ENCODE data around the gene CLCA2.

CLCA2 gene

DNA sequence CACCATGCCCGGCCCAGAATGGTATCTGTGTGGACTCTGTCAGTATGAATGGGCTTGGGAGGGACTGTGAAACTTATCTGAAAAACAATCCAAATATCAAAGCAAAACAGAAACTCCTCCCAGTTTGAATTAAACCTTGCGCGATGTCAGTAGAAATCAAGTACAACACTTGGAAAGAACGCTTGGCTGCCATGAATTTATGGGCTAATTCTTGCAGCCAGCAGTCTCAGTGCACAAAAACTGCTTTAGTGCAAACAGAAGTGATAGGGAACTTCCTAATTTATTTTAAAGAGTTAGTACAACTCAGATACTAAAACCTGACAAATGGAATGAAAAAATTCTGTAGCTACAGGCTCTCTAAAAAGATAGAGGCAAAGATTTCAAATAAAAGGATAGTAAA is 53.3 kb downstream of the CLCA2 start:
- no peak for DNase-seq (ENCODE audit: low read depth in 3 of 3)

DNA sequence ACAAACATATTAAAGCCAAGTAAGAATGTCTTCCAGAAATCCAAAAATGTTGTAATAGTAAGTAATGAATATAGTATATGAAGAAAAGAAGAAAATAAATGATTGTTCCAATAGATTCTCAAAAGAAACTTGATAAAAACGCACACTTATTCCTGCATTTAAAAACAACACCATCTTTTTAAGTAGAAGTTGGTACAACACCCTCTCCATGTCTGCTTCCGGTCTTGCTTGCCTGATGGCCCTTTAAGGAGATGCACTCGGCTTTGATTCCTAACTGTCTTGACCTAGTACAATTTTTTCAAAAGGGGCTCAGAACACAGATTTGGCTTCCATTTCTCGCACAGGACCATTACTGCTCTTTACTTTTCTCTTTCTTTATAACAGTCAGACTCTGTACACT is 53.7 kb downstream of the CLCA2 start:
- DNase-seq (ENCODE audit: low read depth in 3 of 3) = no peak

DNA sequence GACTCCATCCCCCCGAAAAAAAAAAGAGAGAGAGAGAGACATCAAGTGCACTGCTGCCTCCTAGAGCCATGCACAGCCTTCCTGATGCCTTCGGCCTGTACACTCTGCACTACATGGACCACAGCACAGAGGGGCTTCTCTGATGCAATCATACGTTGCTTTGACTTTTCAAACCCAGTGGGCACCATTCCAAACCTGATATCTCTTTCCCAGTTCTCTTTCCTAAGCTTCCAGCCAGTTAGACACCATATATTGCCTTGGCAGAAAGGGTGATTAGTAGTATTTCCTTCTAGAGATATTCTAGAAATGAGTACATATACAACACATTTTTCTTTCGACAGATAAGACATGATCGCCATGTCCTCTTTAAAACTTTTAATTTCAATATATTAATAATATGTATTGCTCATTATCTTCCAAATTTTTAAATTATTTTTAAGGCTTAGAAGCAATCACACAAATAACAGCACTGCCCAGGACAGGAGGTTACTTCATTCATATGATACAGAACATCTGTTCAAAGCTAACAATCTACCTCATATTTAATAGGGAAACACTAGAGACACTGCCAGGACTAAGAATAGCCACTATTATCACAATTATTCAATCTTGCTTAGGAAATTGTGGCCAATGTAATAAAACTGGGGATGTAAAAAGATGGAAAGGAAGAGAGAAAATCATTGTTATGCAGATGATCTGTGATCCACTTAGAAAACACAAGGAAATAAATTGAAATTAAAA is 54.6 kb downstream of the CLCA2 start:
- DNase-seq (ENCODE audit: low read depth in 3 of 3) = no peak

DNA sequence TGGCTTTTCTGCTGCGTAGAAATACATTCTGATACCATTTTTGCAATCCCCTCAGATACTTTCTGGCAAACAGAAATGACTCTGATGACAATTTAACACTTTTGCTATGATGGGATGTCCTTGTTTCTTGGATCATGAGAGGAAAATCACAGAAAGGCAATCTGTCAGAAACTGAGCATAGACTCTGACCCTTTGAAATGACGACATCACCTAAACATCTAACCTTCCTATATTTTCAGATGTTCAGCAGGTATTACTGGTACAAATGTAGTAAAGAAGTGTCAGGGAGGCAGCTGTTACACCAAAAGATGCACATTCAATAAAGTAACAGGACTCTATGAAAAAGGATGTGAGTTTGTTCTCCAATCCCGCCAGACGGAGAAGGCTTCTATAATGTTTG is 58.0 kb downstream of the CLCA2 start:
- DNase-seq (ENCODE audit: low read depth in 3 of 3) = no peak

DNA sequence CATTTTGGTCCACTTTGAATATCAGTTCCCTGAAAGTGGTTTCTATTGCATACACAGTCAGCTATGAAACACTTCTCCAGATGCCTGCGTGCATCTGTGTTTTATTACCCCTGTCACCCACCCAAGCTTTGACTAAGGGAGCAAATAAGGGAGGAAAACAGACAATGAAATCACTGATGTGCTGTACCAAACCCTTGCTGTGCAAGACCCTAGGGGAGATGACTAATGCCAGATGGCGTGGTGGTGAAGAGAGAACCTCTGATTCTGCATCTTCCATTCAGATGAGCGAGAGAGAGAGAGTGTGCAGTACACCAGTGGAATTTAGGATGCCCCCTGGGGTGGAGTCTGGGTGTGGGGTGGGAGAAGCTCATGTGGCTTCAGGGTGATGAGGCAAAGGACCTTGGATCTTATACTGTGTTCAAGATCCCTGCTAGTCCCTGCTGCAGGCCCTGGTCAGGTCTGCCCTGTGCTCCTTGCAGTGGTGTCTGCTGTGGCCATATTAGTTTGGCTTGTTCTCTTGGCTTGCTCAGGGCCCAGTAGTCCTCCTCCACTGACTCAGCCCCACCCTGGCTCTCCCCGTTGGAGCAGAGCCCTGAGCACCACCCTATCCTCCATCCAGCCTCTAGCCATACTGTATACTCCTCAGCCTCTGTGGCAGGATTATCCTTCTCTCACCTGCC is 63.3 kb downstream of the CLCA2 start:
- no peak for DNase-seq (ENCODE audit: low read depth in 3 of 3)

DNA sequence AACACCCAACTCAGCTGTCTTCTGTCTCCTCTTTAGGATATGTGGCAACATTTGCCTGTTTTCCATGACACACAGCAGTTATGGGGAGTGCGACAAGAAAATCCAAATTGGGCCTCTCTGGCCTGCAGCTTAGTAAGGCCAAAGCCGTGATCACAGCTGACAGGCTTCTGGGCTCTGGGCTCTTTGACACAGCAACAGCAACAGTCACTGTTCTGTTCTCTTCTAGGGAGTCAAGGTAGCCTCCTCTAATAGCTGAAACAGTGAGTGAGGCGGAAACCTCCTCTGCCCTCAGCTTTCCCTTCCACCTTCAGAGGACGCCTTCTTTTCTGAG is 63.8 kb downstream of the CLCA2 start:
- DNase-seq (ENCODE audit: low read depth in 3 of 3) = no peak

DNA sequence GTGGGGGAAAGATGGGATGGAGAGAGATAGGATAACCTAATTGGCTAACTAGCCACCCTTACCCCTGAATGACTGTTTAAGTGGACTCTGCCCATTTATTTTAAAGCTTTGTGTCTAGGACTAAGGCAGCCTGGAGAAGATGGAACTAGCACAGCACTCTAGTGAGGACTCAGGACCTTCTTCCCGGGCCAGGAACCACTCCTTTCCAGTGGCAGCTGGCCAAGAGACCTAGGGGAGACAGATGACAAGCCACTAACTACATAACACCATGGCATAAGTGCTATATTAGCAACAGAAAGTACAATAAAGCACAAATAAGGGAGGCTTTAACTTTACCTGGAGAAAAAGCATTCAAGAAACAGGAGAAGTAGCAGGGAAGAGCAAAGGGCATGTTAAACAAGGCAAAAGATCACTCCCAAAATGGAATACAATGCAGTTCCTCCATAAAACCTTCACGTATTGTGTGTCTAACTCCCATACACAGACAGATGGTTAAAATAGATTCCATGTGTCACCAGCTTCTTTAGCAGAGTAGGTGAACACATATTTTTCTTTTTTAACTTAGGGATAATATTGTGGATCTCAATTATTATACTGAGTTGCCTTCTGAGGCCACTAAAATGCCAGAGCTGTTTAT is 65.4 kb downstream of the CLCA2 start:
- DNase-seq (ENCODE audit: low read depth in 3 of 3) = no peak

DNA sequence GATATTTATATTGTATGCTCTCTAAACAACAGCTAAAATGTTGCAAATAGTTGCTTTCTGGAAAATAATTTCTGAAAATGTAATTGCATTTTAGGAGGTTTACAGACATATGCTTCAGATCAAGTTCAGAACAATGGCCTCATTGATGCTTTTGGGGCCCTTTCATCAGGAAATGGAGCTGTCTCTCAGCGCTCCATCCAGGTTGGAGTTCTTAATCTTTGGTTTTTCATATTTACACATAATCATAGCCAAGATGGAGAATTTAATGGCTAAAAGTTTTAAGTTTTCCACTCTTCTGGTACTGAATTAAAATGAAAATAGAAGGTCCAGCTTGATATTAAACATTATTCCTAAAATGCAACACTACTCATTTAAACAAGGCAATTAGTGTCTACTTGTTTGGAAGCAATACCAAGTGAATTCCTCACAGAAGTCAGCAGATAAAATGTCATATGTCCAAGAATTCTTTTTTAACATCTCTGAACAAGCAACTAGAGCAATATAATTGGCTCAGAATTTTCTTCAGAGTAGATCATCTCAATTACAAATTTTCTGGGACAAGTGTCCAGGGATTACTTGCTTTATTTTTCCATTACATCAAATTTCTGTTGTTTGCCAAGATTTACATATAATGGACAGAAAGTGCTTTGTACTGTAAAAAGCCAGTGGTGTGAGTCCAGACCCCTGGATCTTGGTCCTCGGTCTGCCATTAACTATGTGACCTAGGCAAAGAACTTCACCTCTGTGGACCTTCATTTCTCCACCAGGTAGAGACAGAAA is 67.4 kb downstream of the CLCA2 start:
- DNase-seq (ENCODE audit: low read depth in 3 of 3) = no peak

DNA sequence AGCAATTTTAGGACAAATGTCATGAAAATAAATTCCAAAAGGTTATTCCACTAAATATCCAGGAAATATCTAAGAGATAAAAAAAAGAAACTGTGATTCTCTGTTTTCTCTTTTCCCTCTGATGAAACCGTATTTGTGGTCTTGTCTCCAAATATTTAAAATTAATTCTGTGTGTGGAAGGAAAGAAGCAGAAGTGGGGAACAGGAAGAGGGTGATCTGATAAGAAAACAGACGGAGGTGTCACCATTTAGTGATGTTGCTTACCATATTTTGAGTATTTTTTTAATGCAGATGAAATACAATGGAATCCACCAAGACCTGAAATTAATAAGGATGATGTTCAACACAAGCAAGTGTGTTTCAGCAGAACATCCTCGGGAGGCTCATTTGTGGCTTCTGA is 74.3 kb downstream of the CLCA2 start:
- no peak for DNase-seq (ENCODE audit: low read depth in 3 of 3)

DNA sequence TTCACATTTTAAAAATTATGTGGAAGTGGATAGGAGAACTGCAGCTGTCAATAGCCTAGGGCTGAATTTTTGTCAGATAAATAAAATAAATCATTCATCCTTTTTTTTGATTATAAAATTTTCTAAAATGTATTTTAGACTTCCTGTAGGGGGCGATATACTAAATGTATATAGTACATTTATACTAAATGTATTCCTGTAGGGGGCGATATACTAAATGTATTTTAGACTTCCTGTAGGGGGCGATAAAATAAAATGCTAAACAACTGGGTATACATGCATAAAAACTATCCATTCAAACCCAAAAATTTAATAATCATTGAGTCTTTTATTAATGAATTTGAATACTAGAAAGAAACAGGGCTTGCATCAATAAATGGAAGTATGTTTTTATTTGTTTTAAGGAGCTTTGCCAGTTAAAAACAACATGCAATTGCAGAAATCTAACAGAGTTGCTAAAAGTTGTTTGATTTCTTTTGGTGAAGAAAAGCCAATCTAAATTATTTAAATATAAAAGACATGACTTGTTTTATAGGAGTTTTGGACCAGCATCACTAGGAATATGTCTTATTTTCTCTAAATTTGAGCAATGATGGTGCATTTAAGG is 76.1 kb downstream of the CLCA2 start:
- no peak for DNase-seq (ENCODE audit: low read depth in 3 of 3)

DNA sequence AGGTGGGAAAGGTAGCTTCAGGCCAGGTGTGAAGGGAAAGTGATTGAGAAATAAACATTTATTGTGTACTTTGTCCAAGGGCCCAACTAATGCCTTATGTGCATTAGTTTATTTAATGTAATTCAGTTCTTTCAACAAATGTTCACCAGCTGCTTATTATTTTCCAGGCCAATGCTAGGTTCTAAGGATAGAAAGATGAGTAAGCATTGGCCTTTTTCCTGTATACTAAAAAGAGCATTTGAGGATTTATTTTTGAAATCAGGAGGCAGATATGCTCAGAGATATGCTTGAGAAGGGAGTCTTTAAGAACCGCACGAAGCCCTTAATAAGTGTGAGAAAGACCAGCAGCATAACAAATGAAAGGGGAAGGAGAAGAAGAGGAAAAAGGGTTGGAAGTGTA is 76.7 kb downstream of the CLCA2 start:
- no peak for DNase-seq (ENCODE audit: low read depth in 3 of 3)

DNA sequence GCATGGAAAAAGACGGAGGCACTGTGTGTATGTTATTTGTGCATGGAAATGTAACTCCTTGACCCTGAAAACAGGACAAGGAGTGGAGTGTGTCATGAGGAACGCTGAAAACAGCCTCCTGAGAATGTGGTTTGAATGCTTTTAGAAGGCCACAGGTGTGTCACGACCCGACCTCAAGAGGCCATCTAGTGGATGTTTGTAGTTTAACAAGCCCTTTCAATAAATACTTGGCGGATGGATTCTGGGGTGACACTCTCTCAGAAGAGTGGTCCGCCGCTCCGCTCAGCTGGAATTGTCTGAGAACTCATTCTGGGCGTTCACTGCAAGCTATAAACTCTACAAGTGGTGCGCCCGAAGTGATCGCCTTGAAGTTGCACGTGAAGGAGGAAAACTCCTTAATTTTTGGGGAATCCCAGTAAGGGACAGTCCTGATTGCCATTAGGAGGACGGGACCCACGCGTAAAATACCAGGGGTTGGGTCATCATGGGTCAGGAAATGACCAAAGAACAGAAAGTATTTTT is 78.2 kb downstream of the CLCA2 start:
- DNase-seq (ENCODE audit: low read depth in 3 of 3) = peak in 1 of 3 experiments; percentile 26

DNA sequence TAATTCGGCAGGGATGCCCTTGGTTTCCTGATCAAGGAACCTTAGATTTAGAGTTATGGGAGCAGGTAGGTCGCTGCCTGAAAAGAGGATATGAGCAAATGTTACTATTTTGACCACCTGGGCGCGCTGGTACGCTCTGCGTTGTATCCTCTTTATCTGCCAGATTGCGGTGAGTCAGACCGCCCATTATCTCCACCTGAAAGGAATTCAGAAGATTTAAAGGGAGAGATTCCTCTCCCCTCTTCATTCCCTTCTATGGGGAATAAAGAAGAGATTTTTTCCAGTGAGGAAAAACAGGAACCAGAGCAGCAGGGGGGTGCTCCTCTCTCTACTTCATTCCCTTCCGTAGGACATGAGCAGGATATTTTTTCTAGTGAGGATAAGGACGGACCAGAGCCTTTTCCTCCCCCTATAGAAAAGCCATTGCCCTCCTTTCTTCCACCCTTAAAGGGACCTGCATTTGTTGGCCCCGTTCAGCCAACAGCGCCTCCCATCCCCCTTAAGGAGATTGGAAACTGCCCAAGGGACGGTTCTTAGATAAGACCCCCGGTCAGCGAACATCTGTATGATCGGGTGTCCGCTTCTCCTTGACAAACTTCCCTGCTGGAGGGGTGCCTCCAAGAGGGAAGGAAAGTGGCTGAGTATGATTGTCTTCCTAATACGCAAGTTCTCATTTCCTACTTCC is 78.9 kb downstream of the CLCA2 start:
- DNase-seq (ENCODE audit: low read depth in 3 of 3) = no peak

DNA sequence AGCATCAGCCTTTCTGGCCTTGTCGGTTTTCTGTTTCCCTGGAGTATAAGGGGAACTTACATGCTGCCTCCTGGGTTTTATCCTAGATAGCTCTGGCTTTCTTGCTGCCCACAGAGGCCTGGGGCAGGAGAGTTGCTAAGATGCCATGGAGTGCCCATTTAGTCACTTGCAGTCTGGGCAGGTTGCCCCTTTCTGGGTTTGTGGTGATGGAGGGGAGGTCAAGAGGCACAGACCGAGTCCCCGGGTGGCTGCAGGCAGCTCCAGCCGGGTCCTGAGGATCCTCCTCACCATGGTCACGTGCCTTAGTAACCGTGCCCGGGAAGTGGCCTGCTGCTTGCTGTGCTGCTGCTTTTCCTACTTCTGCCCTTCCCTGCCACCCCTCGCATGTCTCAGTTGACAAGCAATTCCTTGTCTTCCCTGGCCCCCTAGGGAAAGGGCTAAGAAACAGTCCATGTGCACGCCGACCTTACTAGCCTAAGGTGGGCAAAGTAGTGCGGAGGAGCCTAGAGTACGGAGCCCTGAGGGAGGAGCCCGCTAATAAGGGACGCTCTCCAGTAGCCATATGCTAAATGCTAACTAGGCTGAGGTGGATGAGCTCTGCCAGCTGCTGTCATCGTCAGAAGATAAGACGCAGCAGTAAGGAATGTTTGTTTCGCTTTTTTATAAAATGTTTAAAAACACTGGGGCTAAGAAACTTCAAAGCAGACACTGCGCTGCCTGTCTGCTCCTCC is 79.6 kb downstream of the CLCA2 start:
- DNase-seq (ENCODE audit: low read depth in 3 of 3) = no peak

DNA sequence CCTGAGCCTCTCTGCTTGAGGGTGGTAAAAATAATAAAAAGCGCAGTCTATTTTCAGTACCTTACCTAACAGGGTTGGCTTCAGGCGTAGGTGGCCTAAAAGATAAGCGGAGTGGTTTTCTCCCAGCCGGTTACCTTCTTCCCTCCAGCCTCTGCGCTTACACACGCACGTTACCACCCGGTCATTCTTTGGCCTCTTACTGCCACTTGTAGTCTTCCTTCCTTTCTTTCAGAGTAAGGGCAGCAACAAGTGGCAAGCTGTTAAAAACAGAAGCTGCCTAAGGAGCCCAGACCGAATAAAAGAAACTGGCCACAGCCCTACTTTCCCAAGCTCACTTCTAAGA is 80.1 kb downstream of the CLCA2 start:
- DNase-seq (ENCODE audit: low read depth in 3 of 3) = no peak

DNA sequence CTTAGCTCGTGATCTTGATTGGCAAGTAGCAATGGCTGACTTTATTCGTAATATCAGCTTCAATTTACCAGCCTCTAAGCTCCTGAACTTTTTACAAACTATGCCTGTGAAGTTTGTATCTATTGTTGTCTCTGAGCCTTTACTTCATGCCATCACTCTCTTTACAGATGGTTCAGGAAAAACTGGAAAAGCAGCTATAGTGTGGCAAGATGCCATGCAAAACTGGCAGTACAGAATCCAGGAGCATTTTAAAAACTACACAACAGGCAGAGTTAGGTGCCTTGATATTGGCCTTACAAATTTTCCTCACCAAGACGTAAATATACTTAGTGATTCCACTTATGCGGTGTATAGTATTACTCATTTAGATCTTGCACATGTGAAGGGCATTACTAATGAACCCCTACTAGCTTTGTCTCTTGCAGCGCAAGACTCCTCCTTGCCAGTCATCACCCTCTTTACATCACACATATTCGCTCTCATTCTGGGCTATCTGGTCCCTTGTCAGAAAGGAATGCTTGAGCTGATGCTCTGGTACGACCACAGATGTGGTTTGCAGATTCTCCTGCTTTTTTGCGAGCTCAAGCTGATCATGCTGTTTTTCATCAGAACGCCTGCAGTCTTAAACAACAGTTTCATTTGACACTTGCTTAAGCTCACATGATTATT is 81.1 kb downstream of the CLCA2 start:
- DNase-seq (ENCODE audit: low read depth in 3 of 3) = no peak

DNA sequence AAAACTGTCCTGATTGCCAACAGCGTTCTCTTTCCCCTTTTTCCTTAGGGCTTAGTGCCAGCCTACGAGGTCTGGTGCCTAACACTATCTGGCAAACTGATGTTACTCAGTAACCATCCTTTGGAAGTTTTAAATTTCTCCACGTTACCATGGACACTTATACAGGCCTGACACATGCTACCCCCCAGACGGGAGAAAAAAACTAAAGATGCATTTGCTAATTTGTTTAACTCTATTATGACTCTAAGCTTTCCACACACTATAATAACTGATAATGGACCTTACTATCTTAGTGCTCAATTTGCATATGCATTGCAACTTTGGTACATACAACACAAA is 81.6 kb downstream of the CLCA2 start:
- no peak for DNase-seq (ENCODE audit: low read depth in 3 of 3)
